ENCODE measurements around the gene TRIM34.

DNA sequence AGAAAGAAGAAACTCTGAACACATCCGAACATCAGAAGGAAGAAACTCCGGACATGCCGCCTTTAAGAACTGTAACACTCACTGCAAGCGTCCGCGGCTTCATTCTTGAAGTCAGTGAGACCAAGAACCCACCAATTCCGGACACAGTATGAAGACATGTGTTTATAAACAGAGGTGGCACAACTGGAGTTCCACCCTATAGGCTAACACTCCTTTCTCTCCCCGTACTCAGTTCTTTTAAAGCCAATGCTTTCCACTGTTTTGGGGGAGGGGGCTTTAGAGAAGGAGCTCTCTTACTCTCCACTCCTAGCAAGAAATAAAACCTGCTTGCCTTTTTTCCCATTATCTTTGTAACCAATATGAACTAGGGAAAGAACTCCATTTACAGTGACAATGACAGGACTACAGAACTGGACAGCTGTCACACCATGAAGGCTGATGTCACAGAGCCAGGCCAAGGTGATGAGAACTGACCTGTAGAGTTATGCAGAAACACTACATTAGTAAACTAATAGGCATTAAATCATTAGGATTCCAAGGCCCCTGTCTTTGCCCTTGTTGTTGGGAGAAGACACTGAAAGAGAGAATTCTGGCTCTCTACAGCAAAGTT is 59.3 kb downstream of the TRIM34 start:
- TF ChIP-seq CTCF (IDR thresholded peaks at IDR 0.05; ENCODE audit: poor library complexity, severe bottlenecking) (no peak), EZH2 (IDR thresholded peaks at IDR 0.05; ENCODE audit: borderline replicate concordance, insufficient read depth, low read length, poor library complexity, severe bottlenecking) (no peak)

Measured in neural cell (in vitro differentiated cells).